Measurements from ENCODE around the gene PLEKHO1. TPM values are rescaled to one million over a fixed set of nuclear protein-coding genes. Genes with fewer than 3 reads are reported as not detected.

Gene PLEKHO1
- total RNA-seq, result 38.6 and 49.7 TPM in 2 replicates

GRCh38 chr1:150149271-150150132 lies at the start of gene PLEKHO1:
Gene PLEKHO1 (plus strand): TSS chr1:150149916. CDS start chr1:150150258, 342 bp downstream.

Other genes with a start within 250 kb of the PLEKHO1 start
- 15.4 and 26.3 TPM in 2 replicates for gene SV2A, start 232.1 kb upstream of the PLEKHO1 start, total RNA-seq
- gene SF3B4, start 222.1 kb upstream of the PLEKHO1 start, total RNA-seq, result 7.7 and 16.6 TPM in 2 replicates
- gene MTMR11, start 213.0 kb upstream of the PLEKHO1 start, total RNA-seq, result 3.9 and 4.8 TPM in 2 replicates
- 13.1 and 28.8 TPM in 2 replicates for gene OTUD7B, start 139.2 kb upstream of the PLEKHO1 start, total RNA-seq
- gene VPS45, start 82.1 kb upstream of the PLEKHO1 start, total RNA-seq, result 43.6 and 43.7 TPM in 2 replicates
- gene ANP32E, start 86.2 kb downstream of the PLEKHO1 start, total RNA-seq, result 19.0 and 28.4 TPM in 2 replicates
- gene CA14, start 107.9 kb downstream of the PLEKHO1 start, total RNA-seq, result not detected in 2 replicates
- gene APH1A, start 119.1 kb downstream of the PLEKHO1 start, total RNA-seq, result 57.4 and 84.6 TPM in 2 replicates
- 6.7 and 38.0 TPM in 2 replicates for gene C1orf54, start 122.9 kb downstream of the PLEKHO1 start, total RNA-seq
- gene CIART, start 132.6 kb downstream of the PLEKHO1 start, total RNA-seq, result 3.6 and 4.8 TPM in 2 replicates
- gene MRPS21, start 143.9 kb downstream of the PLEKHO1 start, total RNA-seq, result 34.7 and 52.0 TPM in 2 replicates
- gene PRPF3, start 171.6 kb downstream of the PLEKHO1 start, total RNA-seq, result 34.4 and 46.5 TPM in 2 replicates
- gene RPRD2, start 214.2 kb downstream of the PLEKHO1 start, total RNA-seq, result 6.8 and 11.3 TPM in 2 replicates